ENCODE data around the gene PLP2. TPM values are rescaled to one million over a fixed set of nuclear protein-coding genes. Genes with fewer than 3 reads are reported as not detected.

Gene PLP2
- total RNA-seq, 3 donors from 2014 or later, result 111 to 134 (median 126) TPM

- Mint-ChIP-seq H3K9me3 (no peaks in the 10 kb centered on the region), H3K27me3 (ENCODE audit: low read depth) (no peaks in the 10 kb centered on the region), H3K4me1 (ENCODE audit: low read depth) (peaks cover 15% of the 10 kb centered on the region), H3K4me3 (no peak overlapping the region), H3K36me3 (ENCODE audit: insufficient read depth) (no peaks in the 10 kb centered on the region)
- no peak for DNase-seq
- no peak for ATAC-seq
Observed at GRCh38 chrX:49187526-49187925, 15.8 kb downstream of the PLP2 start.

- Mint-ChIP-seq H3K27me3 (ENCODE audit: low read depth) (no peaks in the 10 kb centered on the region), H3K4me1 (ENCODE audit: low read depth) (peaks cover 24% of the 10 kb centered on the region), H3K4me3 (no peak overlapping the region), H3K36me3 (ENCODE audit: insufficient read depth) (no peaks in the 10 kb centered on the region), H3K9me3 (no peaks in the 10 kb centered on the region)
- ATAC-seq, result no peak
- DNase-seq, result no peak
Observed at GRCh38 chrX:49188468-49189076, 16.9 kb downstream of the PLP2 start.

- H3K4me3 Mint-ChIP-seq, result peak overlapping the region; percentile 94
- H3K9me3 Mint-ChIP-seq, result no peaks in the 10 kb centered on the region
- H3K4me1 Mint-ChIP-seq (ENCODE audit: low read depth), result peaks cover 30% of the 10 kb centered on the region
- no peak for DNase-seq
- ATAC-seq, result no peak
- no peaks in the 10 kb centered on the region for H3K27me3 Mint-ChIP-seq (ENCODE audit: low read depth)
- H3K36me3 Mint-ChIP-seq (ENCODE audit: insufficient read depth), result no peaks in the 10 kb centered on the region
Observed at GRCh38 chrX:49189606-49190005, 17.9 kb downstream of the PLP2 start.

- Mint-ChIP-seq H3K9me3 (no peaks in the 10 kb centered on the region), H3K27me3 (ENCODE audit: low read depth) (no peaks in the 10 kb centered on the region), H3K36me3 (ENCODE audit: insufficient read depth) (peaks cover 2% of the 10 kb centered on the region), H3K4me3 (peak overlapping the region; percentile 94), H3K4me1 (ENCODE audit: low read depth) (peaks cover 24% of the 10 kb centered on the region)
- peak; percentile 90 to 91 for ATAC-seq
- peak; percentile 76 for DNase-seq
Observed at GRCh38 chrX:49190821-49191573, 19.3 kb downstream of the PLP2 start.

GRCh38 chrX:49191574-49192011, 19.9 kb downstream of the PLP2 start:
- Mint-ChIP-seq H3K4me3 (peak overlapping the region; percentile 94), H3K4me1 (ENCODE audit: low read depth) (peaks cover 24% of the 10 kb centered on the region), H3K27me3 (ENCODE audit: low read depth) (no peaks in the 10 kb centered on the region), H3K9me3 (no peaks in the 10 kb centered on the region), H3K36me3 (ENCODE audit: insufficient read depth) (peaks cover 2% of the 10 kb centered on the region)
- DNase-seq (no peak), ATAC-seq (peak; percentile 10 to 11)

- DNase-seq (no peak), ATAC-seq (no peak)
- Mint-ChIP-seq H3K9me3 (no peaks in the 10 kb centered on the region), H3K36me3 (ENCODE audit: insufficient read depth) (peaks cover 2% of the 10 kb centered on the region), H3K4me1 (ENCODE audit: low read depth) (peaks cover 24% of the 10 kb centered on the region), H3K4me3 (peak overlapping the region; percentile 60), H3K27me3 (ENCODE audit: low read depth) (no peaks in the 10 kb centered on the region)
Observed at GRCh38 chrX:49192722-49193328, 21.1 kb downstream of the PLP2 start.

GRCh38 chrX:49193542-49193964, 21.9 kb downstream of the PLP2 start:
- Mint-ChIP-seq H3K27me3 (ENCODE audit: low read depth) (no peaks in the 10 kb centered on the region), H3K4me3 (peak overlapping the region; percentile 37), H3K9me3 (no peaks in the 10 kb centered on the region), H3K4me1 (ENCODE audit: low read depth) (peaks cover 30% of the 10 kb centered on the region), H3K36me3 (ENCODE audit: insufficient read depth) (peaks cover 2% of the 10 kb centered on the region)
- DNase-seq (no peak), ATAC-seq (no peak)

- H3K36me3 Mint-ChIP-seq (ENCODE audit: insufficient read depth), result peaks cover 2% of the 10 kb centered on the region
- H3K9me3 Mint-ChIP-seq, result no peaks in the 10 kb centered on the region
- peaks cover 30% of the 10 kb centered on the region for H3K4me1 Mint-ChIP-seq (ENCODE audit: low read depth)
- DNase-seq (no peak), ATAC-seq (no peak)
- H3K27me3 Mint-ChIP-seq (ENCODE audit: low read depth), result no peaks in the 10 kb centered on the region
- no peak overlapping the region for H3K4me3 Mint-ChIP-seq
Observed at GRCh38 chrX:49197543-49198087, 25.9 kb downstream of the PLP2 start.

GRCh38 chrX:49198540-49199314, 27.0 kb downstream of the PLP2 start:
- Mint-ChIP-seq H3K9me3 (no peaks in the 10 kb centered on the region), H3K4me3 (peak overlapping the region; percentile 52), H3K36me3 (ENCODE audit: insufficient read depth) (peaks cover 2% of the 10 kb centered on the region), H3K27me3 (ENCODE audit: low read depth) (no peaks in the 10 kb centered on the region), H3K4me1 (ENCODE audit: low read depth) (peaks cover 21% of the 10 kb centered on the region)
- DNase-seq (no peak), ATAC-seq (no peak)

GRCh38 chrX:49199315-49199595, 27.6 kb downstream of the PLP2 start:
- no peak for DNase-seq
- Mint-ChIP-seq H3K4me1 (ENCODE audit: low read depth) (peaks cover 17% of the 10 kb centered on the region), H3K4me3 (peak overlapping the region; percentile 48), H3K27me3 (ENCODE audit: low read depth) (no peaks in the 10 kb centered on the region), H3K9me3 (no peaks in the 10 kb centered on the region), H3K36me3 (ENCODE audit: insufficient read depth) (peaks cover 2% of the 10 kb centered on the region)
- ATAC-seq, result no peak

- no peaks in the 10 kb centered on the region for H3K27me3 Mint-ChIP-seq (ENCODE audit: low read depth)
Observed at GRCh38 chrX:49199906-49200771, 28.4 kb downstream of the PLP2 start, which contains the start of gene SYP. Gene SYP (minus strand): TSS chrX:49200193. CDS start chrX:49200186, 7 bp downstream.

GRCh38 chrX:49202022-49202421, 30.3 kb downstream of the PLP2 start:
- H3K27me3 Mint-ChIP-seq (ENCODE audit: low read depth), result no peaks in the 10 kb centered on the region
- no peaks in the 10 kb centered on the region for H3K9me3 Mint-ChIP-seq
- peaks cover 17% of the 10 kb centered on the region for H3K4me1 Mint-ChIP-seq (ENCODE audit: low read depth)
- DNase-seq (no peak), ATAC-seq (no peak)
- no peaks in the 10 kb centered on the region for H3K36me3 Mint-ChIP-seq (ENCODE audit: insufficient read depth)
- H3K4me3 Mint-ChIP-seq, result no peak overlapping the region

More at GRCh38 chrX:49199906-49200771, 28.4 kb downstream of the PLP2 start, which contains the start of gene SYP:
- ATAC-seq (peak; percentile 99), DNase-seq (peak; percentile 85)
- no peaks in the 10 kb centered on the region for H3K36me3 Mint-ChIP-seq (ENCODE audit: insufficient read depth)
- peak within 1 kb of the TSS; percentile 68 for H3K4me3 Mint-ChIP-seq
- no peaks in the 10 kb centered on the region for H3K9me3 Mint-ChIP-seq
- peaks cover 17% of the 10 kb centered on the region for H3K4me1 Mint-ChIP-seq (ENCODE audit: low read depth)

- H3K36me3 Mint-ChIP-seq (ENCODE audit: insufficient read depth), result no peaks in the 10 kb centered on the region
- DNase-seq (no peak), ATAC-seq (no peak)
- no peaks in the 10 kb centered on the region for H3K9me3 Mint-ChIP-seq
- H3K4me3 Mint-ChIP-seq, result no peak overlapping the region
- H3K4me1 Mint-ChIP-seq (ENCODE audit: low read depth), result peaks cover 11% of the 10 kb centered on the region
- no peaks in the 10 kb centered on the region for H3K27me3 Mint-ChIP-seq (ENCODE audit: low read depth)
Observed at GRCh38 chrX:49203536-49203935, 31.8 kb downstream of the PLP2 start.

Data from activated T-cell treated with anti-CD3 and anti-CD28 coated beads, Interleukin-2, amount 50 U/mL, for 4 hours (primary cell).